ENCODE results near the gene DGKH. TPM values are rescaled to one million over a fixed set of nuclear protein-coding genes. Genes with fewer than 3 reads are reported as not detected.

Gene DGKH
- total RNA-seq, 1 experiment from 2014 or later: 5.2 TPM

GRCh38 chr13:42247883-42248282 is 199.4 kb downstream of the DGKH start:
- no peaks in the 10 kb centered on the region for H3K36me3 ChIP-seq (ENCODE audit: control insufficient read depth, insufficient read depth, low read length)
- Mint-ChIP-seq H3K4me1 (ENCODE audit: low read depth, unreplicated experiment) (no peaks in the 10 kb centered on the region), H3K9me3 (ENCODE audit: unreplicated experiment) (no peaks in the 10 kb centered on the region), H3K27me3 (ENCODE audit: insufficient read depth, unreplicated experiment) (peaks cover 7% of the 10 kb centered on the region), H3K27ac (ENCODE audit: unreplicated experiment) (no peak overlapping the region), H3K4me3 (ENCODE audit: unreplicated experiment) (no peak overlapping the region), H3K36me3 (ENCODE audit: insufficient read depth, unreplicated experiment) (no peaks in the 10 kb centered on the region)
- BruUV-seq (replicated peaks): no TSS peak
- POLR2A ChIA-PET: no interaction called here
- TF ChIP-seq CTCF (IDR thresholded peaks at IDR 0.05; ENCODE audit: insufficient read depth in 1 of 2, low read depth in 1 of 2, low read length in 1 of 2, severe bottlenecking in 1 of 2, unreplicated experiment in 1 of 2): no peak
- intact Hi-C loops (cut with micrococcal nuclease; ENCODE audit: unreplicated experiment): no loop called here
- no peak for DNase-seq
- no peaks in the 10 kb centered on the region; the same call in 1 of the 2 replicates for H3K27me3 ChIP-seq (replicated peaks; ENCODE audit: control insufficient read depth, insufficient read depth, low read length)
- H3K9me3 ChIP-seq: no peaks in the 10 kb centered on the region
- CTCF ChIA-PET: no interaction called here
- no peaks in the 10 kb centered on the region for H3K4me1 ChIP-seq
- no peak overlapping the region for H3K4me3 ChIP-seq (ENCODE audit: low read depth, low read length)

GRCh38 chr13:42255886-42256285 is 207.4 kb downstream of the DGKH start:
- POLR2A ChIA-PET: no interaction called here
- Mint-ChIP-seq H3K36me3 (ENCODE audit: insufficient read depth, unreplicated experiment) (no peaks in the 10 kb centered on the region), H3K9me3 (ENCODE audit: unreplicated experiment) (peaks cover 8% of the 10 kb centered on the region), H3K4me1 (ENCODE audit: low read depth, unreplicated experiment) (no peaks in the 10 kb centered on the region), H3K27me3 (ENCODE audit: insufficient read depth, unreplicated experiment) (peaks cover 7% of the 10 kb centered on the region), H3K27ac (ENCODE audit: unreplicated experiment) (no peak overlapping the region), H3K4me3 (ENCODE audit: unreplicated experiment) (no peak overlapping the region)
- DNase-seq: no peak
- no peaks in the 10 kb centered on the region for H3K9me3 ChIP-seq
- H3K36me3 ChIP-seq (ENCODE audit: control insufficient read depth, insufficient read depth, low read length): no peaks in the 10 kb centered on the region
- BruUV-seq (replicated peaks): no TSS peak
- H3K4me3 ChIP-seq (ENCODE audit: low read depth, low read length): no peak overlapping the region
- H3K27me3 ChIP-seq (replicated peaks; ENCODE audit: control insufficient read depth, insufficient read depth, low read length): no peaks in the 10 kb centered on the region
- CTCF ChIA-PET: no interaction called here
- intact Hi-C loops (cut with micrococcal nuclease; ENCODE audit: unreplicated experiment): no loop called here
- TF ChIP-seq CTCF (IDR thresholded peaks at IDR 0.05; ENCODE audit: insufficient read depth in 1 of 2, low read depth in 1 of 2, low read length in 1 of 2, severe bottlenecking in 1 of 2, unreplicated experiment in 1 of 2): no peak
- no peaks in the 10 kb centered on the region for H3K4me1 ChIP-seq

- Histone ChIP-seq H3K36me3 (ENCODE audit: control insufficient read depth, insufficient read depth, low read length) (no peaks in the 10 kb centered on the region), H3K4me1 (no peaks in the 10 kb centered on the region), H3K27me3 (replicated peaks; ENCODE audit: control insufficient read depth, insufficient read depth, low read length) (no peaks in the 10 kb centered on the region), H3K4me3 (ENCODE audit: low read depth, low read length) (no peak overlapping the region), H3K9me3 (no peaks in the 10 kb centered on the region)
- no TSS peak for BruUV-seq (replicated peaks)
- DNase-seq: no peak
- H3K36me3 Mint-ChIP-seq (ENCODE audit: insufficient read depth, unreplicated experiment): no peaks in the 10 kb centered on the region
- TF ChIP-seq CTCF (IDR thresholded peaks at IDR 0.05; ENCODE audit: insufficient read depth in 1 of 2, low read depth in 1 of 2, low read length in 1 of 2, severe bottlenecking in 1 of 2, unreplicated experiment in 1 of 2): no peak
- no peak overlapping the region for H3K27ac Mint-ChIP-seq (ENCODE audit: unreplicated experiment)
- H3K4me1 Mint-ChIP-seq (ENCODE audit: low read depth, unreplicated experiment): no peaks in the 10 kb centered on the region
- CTCF ChIA-PET: no interaction called here
- H3K9me3 Mint-ChIP-seq (ENCODE audit: unreplicated experiment): peaks cover 18% of the 10 kb centered on the region
- intact Hi-C loops (cut with micrococcal nuclease; ENCODE audit: unreplicated experiment): no loop called here
- peaks cover under 1% of the 10 kb centered on the region for H3K27me3 Mint-ChIP-seq (ENCODE audit: insufficient read depth, unreplicated experiment)
- POLR2A ChIA-PET: no interaction called here
- H3K4me3 Mint-ChIP-seq (ENCODE audit: unreplicated experiment): no peak overlapping the region
Measured at GRCh38 chr13:42258747-42259146, 210.3 kb downstream of the DGKH start.
